RPMI8226 (cell line): ENCODE measurements around the gene FARP2.
"Not testable (repeated sequence)": the region's sequence is repeated elsewhere in the genome, so short reads cannot be mapped to it uniquely, and the experiment has no call there.

Experiments used
- DNase-seq: peaks from one replicate; pipeline ENCODE4 v3.0.0-alpha.2; 2015

FARP2 gene

DNA sequence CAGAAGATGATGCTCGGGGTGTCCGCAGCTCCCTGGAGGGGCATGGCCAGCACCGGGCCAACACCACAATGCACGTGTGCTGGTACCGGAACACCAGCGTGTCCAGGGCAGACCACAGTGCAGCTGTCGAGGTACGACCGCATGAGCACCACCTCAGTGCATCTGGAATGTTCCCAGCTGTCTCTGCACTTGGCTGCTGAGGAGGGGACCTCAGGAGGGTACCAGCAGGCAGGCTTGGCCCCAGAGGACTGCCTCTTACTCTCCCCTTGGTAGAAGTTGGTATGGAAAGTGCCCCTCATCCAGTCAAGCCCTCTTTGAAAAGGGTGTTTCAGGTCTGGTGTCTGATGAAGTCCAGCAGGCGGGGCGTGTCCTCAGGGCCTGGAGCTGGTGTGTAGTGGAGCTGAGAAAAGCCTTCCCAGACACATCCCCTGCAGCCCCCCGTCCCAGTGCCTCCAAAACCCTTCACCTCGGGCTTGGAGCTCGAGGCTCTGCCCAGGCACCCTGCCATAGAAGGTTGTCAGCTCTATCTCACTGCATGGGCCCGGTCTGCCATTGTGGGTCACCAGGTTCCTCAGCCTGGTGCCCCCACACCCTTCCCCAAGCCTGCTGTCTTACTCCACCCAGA is 135.6 kb downstream of the FARP2 start:
- DNase-seq: no peak

DNA sequence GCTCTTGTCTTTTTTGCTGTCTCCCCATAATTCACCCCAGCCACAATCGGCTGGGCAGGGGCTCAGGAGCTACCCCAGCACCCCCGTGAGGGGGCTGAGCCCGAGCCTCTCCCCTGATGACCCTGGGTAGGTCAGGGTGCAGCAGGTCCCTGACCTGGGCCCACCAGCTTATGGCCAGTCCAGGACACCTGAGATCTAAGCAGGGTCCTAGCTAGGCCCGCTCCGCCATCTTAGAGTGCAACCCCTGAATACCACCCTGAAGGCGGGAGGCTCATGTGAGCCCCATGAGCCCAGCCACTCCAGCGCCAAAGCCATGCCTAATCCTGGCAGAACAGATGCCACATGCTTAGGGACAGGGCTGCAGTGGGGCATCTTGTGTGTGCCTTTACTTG is 136.1 kb downstream of the FARP2 start:
- no peak for DNase-seq

DNA sequence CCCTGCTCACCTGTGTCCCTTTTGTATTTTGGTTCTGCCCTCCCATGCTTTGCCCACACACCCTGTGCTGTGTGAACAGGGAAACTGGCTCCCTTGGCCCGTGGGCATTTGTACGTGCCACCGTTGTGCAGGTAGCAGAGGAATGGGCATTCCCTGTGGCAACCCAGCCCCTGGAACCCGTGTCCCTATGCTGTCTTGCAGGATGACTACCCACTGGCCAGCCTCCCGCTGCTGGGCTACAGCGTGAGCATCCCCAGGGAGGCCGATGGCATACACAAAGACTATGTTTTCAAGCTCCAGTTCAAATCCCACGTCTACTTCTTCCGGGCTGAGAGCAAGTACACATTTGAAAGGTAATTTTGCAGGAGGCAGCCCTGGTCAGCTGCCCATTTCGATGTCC is 137.0 kb downstream of the FARP2 start:
- no peak for DNase-seq

DNA sequence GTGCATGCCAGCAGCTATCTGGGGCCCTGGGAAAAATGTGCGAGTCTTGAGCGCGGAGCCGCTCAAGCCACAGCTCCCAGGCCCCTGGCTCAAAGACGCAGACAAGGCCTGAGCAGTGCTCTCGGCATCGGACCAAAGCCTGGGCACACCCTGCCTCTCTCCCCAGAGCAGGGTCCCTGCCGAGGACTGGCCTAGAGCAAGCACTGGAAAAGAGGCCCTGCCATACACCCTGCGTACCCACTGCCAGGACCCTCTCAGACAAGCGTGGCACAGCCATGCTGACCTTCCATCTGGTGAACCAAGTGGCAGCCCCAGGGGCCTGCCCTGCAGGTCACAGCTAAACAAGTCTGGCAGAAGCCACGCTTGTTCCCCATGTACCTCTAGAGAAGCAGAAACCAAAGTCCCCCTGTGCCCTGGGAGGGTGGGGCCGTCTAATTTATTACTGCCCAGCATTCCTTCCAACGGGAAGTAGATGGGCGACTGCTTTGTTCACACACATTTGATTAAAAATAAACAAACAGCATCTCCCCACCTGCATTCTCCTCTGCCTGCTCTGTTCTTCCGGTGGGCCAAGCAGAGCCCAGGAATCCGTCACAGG is 138.3 kb downstream of the FARP2 start:
- DNase-seq: no peak

DNA sequence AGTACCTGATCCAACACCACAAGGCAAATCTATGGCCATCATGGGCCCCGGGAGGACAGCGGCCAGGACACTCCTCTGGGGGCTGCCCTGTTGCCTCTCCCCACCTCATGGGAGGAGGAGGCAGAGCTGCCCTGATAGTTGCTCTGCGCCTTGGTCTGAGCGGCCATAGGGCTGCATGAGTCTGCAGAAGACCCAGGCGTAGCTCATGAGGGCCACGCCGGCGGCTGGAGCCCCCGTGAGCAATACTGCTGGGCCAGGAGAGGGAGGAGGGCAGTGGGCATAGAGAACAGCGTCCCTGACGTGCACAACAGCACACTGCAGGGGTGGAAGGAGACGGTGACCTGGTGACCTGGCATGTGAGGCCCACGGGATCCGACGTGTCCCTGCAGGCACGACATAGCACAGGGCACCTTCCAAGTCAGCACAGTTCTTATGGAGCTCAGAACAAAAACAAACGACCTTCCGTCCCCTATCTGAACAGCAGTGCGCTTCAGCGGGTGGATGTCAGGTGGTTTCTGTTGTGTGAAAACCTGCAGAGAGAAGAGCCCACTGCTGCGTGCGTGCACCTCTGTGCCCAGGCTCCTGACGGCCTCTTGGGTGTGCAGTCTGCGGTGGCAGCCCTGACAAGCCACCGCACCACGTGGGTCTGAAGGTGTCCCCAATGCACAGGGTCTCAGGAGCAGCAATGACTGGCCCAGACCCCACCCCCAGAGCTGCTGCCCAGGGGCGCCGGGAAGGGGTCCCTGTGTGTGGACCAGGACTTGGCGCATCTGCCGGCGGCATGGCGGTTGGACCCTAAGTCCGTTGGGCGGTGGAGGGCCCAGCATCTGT is 139.3 kb downstream of the FARP2 start:
- DNase-seq: no peak

DNA sequence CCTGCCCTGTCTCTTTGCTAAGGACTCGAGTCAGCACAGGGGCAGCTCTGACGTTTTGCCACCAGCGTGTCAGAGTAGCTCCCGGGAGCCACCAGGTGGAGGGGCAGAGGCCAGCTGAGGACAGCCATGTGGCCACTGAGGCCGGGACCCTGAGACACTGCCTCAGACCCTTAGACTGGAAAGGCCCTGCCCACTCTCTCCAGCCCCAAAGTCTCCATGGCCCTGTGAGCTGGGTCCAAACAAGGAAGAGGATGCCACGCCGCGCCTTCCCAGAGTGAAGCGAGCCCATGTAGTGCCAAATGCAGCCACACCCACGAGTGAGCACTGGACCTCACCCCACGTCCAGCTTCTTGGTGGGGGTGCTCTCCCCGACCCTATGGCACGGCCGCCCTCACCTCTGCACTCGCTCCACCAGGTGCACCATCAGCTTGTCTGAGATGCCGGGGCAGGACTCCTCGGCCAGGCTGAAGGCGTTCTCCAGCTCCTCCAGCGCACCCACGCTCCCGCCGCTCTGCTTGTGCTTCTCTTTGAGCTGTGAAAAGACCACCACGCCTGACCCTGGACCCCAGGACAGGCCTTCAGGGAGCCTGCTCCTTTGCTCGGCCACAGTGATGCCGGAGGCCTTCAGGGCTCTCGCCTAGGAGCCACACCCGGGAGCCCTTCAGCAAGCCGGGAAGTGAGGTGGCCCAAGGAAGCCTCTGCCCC is 140.1 kb downstream of the FARP2 start:
- DNase-seq: no peak

DNA sequence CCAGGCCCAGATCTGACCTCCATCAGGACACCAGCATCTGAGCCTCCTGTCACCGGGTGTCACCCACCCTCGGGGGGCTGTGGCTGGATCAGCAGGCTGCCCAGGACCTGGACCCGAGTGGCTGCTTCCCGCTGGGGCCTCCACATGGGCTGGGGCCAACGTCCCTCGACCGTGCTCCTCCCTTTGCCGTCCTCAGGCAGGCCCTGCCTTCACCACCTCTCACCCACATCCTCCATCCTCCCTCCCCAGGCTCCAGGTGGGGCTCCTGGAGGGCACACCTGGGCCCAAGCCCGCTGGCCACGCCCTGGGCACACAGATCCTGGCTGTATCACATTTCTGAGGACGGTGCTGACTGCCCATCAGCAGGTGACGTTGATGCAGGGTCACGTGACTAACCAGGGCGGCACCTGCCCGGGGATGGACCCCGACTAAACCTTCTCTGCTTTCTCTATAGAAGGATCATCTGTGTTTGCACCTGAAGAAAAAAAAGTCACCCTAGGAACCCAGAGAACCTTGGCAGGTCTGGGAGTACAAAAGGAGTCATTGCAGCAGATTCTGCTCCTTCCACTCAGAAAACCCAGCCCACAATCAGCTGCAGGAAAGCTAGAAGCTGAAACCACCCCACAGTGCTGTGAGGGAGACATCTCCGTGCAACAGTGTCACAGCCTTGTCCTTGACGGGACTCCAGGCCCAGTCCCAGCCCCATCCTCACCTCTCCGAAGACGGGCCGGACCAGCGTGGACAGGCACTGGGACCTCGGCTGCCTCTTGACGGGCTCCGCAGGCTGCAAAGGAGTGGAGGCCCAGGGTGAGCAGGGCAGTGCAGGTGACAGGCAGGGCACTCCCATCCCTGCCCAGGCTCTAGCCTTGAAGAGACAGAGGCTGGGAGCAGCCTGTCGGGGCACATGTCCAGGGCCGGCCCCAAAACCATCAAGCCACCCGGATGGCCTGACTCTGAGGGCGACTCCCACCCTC is 141.1 kb downstream of the FARP2 start:
- no peak for DNase-seq

DNA sequence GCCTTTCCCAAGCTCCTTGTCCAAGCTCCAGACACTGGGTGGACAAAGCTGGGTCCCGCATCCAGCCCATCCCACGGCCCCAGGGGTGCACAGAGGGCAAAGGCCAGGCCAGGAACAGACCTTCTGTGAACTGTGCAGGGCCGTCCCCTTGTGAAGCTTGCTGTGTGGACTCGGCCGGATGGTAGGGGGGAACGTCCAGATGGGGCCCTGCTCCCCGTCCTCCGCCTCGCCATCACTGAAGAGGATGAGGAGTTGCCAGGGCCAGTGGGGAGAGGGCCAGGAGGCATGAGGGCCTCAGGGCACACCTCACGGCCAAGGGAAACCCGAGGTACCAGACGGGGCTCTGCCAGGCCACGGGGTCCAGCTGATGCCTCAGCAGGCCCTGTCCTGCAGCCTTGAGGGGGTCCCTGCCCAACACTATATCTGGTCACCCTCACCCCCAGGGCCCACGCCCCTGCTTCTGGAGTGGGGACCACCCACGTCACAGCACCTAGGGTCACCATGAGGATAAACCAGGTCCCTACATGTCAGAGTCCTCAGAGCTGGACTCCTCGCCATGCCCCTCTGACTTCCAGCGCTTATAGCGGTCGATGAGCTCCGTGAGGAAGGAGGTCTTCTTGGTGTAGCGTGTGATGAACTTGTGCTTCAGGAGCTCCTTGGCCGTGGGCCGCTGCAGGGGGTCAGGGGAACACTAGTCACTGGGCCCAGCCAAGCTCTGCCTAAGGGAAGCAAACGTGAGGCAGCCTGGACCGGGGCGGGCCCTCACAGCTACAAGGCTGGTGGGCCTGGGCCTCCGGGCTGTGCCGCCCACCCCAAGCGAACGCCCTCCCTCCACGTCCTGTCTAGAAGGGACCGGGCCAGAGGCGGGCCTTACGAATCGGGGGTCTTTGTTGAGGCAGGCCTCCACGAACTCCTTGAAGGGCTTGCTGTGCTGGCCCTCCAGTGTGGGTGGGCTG is 142.3 kb downstream of the FARP2 start:
- DNase-seq: no peak

DNA sequence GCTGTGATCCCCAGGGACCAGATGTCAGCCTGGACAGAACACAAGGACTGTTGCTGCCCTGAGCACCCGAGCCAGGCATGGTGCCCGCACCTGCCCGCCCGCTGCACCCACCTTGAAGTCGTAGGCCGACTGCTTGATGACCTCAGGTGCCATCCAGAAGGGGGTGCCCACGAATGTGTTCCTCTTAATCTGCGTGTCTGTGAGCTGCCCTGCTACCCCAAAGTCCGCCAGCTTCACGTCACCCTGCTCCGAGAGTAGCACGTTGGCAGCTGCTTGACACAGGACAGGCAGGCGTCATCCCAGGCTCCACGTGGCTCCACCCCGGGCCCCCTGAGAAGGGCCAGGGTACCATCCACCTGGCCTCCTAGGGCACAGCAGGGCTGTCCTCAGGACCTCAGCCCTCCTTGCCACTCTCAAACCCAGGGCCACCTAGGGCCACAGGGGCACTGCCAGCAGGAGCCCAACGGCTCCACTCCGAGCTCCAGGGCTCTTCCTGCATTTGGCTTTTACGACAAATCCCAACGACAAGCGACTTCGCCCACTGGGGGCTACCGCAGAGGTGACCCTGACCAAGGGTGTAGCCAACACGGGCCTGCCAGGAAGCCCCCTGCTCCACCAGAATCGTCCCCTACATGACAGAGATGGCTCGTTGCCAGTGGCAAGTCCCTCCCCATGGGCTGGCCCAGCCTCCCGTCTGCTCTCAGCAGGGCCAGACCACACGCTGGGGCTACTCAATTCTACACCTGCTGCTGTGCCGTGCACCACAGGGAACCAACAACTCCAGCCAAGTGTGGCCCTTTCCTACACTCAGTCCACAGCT is 143.3 kb downstream of the FARP2 start:
- DNase-seq: no peak

DNA sequence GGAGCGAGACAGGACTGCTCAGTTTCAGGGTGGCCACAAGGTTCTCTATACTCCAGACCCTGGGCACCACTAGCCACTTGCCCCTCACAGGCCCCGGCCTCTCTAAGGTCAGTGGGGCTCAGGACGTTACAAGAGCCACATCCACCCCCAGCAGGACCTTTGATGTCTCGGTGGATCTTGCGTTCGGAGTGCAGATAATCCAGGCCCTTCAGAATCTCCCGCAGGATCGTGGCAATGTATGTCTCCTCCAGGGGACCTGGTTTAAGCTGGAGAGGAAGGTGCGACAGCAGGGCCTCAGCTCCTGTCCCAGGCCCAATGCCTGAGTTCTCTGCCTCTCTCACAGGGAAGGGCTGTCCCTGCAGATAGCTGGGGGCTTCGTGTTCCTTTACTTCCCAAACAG is 143.9 kb downstream of the FARP2 start:
- no peak for DNase-seq

DNA sequence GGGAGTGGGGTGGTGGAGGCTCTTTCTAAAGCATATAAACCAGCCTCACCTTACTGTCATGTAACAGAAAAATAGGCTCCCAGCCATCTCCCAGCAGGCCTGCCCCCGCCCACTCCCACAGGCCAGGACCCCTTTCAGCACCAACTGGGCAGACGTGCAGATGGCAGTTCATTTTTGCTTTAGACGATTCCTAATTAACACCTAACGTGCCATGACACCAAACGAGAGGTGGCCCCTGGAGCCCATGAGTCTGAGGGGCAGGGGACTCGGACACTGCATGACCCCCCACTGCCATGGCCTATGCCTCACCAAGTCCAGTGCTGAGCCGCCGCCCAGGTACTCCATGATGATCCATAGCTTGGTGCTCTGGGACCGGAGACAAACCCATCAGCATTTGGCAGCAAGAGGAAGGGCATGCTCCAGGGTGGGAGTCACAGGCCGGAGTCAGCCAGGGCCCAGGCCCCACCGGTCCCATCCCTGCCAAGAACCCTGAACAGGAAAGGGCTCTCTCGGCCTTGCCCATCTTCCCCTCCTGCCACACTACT is 144.4 kb downstream of the FARP2 start:
- DNase-seq: no peak

DNA sequence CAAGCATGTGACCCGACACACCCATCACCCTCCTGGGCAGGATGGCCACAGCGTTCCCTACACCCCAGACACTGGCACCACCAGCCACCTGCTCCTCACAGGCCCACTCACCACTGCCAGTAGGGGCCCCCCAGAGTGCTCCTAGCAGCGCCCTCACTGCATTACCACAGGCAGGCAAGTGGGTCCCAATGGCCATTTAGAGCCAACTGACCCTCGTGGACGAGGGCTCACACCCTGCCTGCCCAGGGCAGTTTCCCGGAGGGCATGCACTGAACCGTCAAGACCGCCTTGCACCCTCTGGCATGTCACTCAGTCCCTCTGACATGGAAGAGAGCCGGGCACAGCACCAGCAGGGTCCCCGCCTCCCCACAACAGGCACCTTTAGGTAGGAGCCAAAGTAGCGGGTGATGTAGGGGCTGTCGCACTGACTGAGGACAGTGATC is 145.0 kb downstream of the FARP2 start:
- DNase-seq: no peak

DNA sequence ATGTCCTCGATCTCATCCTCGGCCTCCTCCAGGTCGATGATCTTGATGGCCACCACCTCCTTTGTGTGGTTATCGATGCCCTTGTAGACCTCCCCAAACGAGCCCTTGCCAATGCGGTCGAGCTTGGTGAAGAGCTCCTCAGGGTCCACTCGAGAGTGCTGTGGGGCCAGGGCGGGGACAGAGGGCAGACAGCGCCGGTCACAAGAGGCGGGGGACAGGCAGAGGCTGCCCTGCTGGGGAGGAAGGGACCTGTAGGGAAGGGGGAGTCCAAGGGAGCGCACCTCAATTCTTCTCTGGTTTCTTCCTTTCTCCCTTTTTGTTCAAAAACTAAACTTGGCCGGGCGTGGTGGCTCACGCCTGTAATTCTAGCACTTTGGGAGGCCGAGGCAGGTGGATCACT is 145.5 kb downstream of the FARP2 start:
- DNase-seq: no peak

DNA sequence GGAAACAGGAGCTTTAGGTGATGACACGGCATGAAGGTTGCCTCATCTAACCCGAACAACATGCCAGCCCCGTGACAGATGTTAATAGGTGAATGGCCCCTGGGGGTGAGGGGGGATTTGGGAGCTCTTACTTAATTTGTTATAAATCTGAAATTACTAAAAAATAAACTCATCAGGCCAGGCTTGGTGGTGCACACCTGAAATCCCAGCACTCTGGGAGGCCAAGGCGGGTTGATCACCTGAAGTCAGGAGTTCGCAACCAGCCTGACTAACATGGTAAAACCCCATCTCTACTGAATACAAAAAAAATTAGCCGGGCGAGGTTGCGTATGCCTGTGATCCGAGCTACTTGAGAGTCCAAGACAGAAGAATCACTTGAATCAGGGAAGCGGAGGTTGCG is 146.2 kb downstream of the FARP2 start:
- DNase-seq: no peak

DNA sequence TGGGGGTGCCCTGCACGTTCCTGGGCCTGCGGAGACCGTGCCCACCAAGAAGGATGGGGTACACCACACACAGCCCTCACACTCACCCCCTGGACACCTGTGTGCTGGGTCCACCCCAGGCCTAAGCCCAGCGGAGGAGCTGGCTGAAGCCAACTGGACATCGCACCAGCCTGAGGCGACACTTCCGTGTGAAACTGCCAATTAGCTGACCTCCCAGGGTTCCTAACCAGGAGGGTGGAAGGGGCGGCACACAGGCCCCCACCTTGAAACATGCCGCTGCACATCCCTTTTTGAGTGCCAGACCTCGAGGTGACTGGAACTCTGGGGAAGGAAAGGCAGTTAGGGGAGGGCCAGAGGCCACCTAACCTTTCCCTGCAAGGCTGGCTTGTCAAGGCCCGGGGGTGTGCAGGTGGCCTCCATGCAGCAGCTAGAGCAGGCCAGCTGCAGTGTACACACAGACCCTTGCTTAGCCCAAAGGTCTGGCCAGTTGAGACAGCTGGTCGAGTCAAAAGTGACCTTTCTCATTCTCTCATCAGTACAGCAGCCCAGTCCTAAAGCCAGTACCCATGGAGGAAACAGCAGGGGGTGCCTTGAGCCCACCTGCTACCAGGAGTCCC is 147.8 kb downstream of the FARP2 start:
- DNase-seq: no peak

DNA sequence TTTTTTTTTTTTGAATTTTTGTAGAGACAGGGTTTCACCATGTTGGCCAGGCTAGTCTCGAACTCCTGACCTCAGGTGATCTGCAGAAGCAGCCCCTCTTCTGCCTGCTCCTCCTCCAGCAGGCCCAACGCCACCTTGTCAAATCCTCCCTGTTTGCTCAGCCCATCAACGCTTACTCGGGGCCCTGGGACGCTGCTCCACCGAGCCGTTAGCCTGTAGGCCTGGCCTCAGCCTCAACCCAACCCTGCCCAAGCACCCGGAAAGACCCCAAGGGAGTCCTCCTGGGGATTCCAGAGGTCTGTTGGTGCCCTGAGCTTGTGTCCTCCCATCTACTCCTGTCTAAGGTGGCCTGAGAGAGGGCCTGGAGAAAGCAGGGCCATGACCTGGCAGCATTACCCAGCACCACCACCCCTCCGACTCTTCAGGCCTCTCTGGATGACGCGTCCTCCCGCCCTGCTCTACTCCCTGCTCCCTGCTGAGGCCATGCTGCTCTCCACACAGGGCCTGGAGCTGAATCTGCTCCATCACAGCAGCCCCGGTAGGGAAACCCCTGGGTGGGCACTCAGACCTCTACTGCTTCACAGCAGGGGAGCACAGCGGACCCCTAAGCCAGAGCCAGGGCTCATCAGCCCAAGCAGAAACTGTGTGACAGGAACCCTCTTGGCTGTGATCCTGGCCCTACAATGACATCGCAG is 149.1 kb downstream of the FARP2 start:
- no peak for DNase-seq

DNA sequence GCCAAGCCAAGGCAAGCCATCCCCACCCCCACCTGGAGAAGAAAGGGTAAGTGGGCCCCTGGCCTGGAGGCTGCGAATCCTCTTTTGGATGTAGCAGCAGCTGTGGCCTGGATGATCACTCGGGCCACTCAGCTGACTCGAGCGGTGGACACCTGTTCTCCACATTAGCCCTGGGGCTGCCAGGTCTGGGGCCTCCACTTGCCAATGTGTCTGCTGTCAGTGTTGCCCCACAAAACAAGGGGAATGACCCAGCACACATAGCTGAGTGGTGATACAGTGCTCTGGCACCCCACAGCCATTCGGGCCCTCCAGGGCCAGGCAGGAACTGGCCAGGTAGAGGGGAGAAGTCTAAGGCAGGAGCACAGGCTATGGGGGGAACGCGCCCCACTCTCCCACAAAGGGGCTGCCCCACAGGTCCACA is 149.7 kb downstream of the FARP2 start:
- DNase-seq: no peak

DNA sequence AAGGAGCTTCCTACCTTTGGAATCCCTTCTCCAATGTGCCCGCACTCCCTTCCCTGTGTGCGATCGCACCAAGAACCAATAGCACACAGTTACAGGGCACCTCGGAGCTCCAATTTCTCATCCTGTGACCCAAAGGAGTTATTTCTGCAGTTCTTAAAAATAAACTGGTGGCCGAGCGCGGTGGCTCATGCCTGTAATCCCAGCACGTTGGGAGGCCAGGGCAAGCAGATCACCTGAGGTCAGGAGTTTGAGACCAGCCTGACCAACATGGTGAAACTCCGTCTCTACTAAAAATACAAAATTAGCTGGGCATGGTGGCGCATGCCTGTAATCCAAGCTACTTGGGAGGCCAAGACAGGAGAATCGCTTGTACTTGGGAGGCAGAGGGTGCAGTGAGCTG is 150.2 kb downstream of the FARP2 start:
- DNase-seq: not testable (repeated sequence)
